C4-2B (cell line): ENCODE data around the gene PELI2.

Source experiments
- ZFX ChIP-seq: fragments of 450-650 bp; IDR thresholded peaks from 2 replicates; pipeline ENCODE4 v1.6.1; 2017
- TF ChIP-seq, protein P1 (sequence below): fragments of 450-650 bp; conservative IDR thresholded peaks from 2 replicates; pipeline ENCODE4 v1.5.1; 2017; ENCODE audit warnings: mild to moderate bottlenecking

- TF ChIP-seq, protein P1, sequence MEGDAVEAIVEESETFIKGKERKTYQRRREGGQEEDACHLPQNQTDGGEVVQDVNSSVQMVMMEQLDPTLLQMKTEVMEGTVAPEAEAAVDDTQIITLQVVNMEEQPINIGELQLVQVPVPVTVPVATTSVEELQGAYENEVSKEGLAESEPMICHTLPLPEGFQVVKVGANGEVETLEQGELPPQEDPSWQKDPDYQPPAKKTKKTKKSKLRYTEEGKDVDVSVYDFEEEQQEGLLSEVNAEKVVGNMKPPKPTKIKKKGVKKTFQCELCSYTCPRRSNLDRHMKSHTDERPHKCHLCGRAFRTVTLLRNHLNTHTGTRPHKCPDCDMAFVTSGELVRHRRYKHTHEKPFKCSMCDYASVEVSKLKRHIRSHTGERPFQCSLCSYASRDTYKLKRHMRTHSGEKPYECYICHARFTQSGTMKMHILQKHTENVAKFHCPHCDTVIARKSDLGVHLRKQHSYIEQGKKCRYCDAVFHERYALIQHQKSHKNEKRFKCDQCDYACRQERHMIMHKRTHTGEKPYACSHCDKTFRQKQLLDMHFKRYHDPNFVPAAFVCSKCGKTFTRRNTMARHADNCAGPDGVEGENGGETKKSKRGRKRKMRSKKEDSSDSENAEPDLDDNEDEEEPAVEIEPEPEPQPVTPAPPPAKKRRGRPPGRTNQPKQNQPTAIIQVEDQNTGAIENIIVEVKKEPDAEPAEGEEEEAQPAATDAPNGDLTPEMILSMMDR: no peak
- TF ChIP-seq ZFX: no peak
Observed at GRCh38 chr14:56289155-56289554, 170.9 kb downstream of the PELI2 start.
